WERI-Rb-1 (cell line): ENCODE data around the gene SPIN3.
"Not testable (repeated sequence)": the region's sequence is repeated elsewhere in the genome, so short reads cannot be mapped to it uniquely, and the experiment has no call there.

Experiments used
- DNase-seq: peaks from one replicate; pipeline ENCODE4 v3.0.0-alpha.2; 2020
- H3K27ac ChIP-seq: fragments of 250-450 bp; sonication (Bioruptor Pico); 2 replicates; pipeline ENCODE4 v1.5.1; 2020; ENCODE audit warnings: mild to moderate bottlenecking, moderate library complexity
- H3K27me3 ChIP-seq: fragments of 250-450 bp; sonication (Bioruptor Pico); 2 replicates; pipeline ENCODE4 v1.5.1; 2021; ENCODE audit warnings: mild to moderate bottlenecking, low read depth, moderate library complexity; ENCODE audit not compliant: insufficient read depth, severe bottlenecking
- H3K36me3 ChIP-seq: fragments of 250-450 bp; sonication (Bioruptor Pico); 2 replicates; pipeline ENCODE4 v1.5.1; 2020; ENCODE audit warnings: mild to moderate bottlenecking, moderate library complexity
- H3K4me3 ChIP-seq: 2 replicates; pipeline ENCODE4 v1.5.1; 2011; ENCODE audit warnings: low read depth, mild to moderate bottlenecking, control low read depth, low read length
- H3K9me3 ChIP-seq: fragments of 250-450 bp; sonication (Bioruptor Pico); 2 replicates; pipeline ENCODE4 v1.5.1; 2021; ENCODE audit warnings: mild to moderate bottlenecking, moderate library complexity; ENCODE audit not compliant: severe bottlenecking
- CTCF ChIP-seq: IDR thresholded peaks from 2 replicates; pipeline ENCODE4 v1.5.1; 2011; ENCODE audit warnings: low read depth, mild to moderate bottlenecking, control low read depth, inconsistent platforms, low read length

SPIN3 gene

GRCh38 chrX:56947699-56948098, 47.6 kb downstream of the SPIN3 start:
- no peak for DNase-seq
- H3K27me3 ChIP-seq, result no peaks in the 10 kb centered on the region
- no peak for TF ChIP-seq CTCF
- no peak overlapping the region for H3K27ac ChIP-seq
- no peaks in the 10 kb centered on the region for H3K36me3 ChIP-seq
- H3K4me3 ChIP-seq, result no peak overlapping the region
- H3K9me3 ChIP-seq, result no peaks in the 10 kb centered on the region

GRCh38 chrX:56946201-56946600, 49.1 kb downstream of the SPIN3 start:
- not testable (repeated sequence) for DNase-seq, H3K27ac ChIP-seq, H3K27me3 ChIP-seq, H3K9me3 ChIP-seq, H3K4me3 ChIP-seq, H3K36me3 ChIP-seq

- H3K36me3 ChIP-seq, DNase-seq, H3K4me3 ChIP-seq, H3K27ac ChIP-seq, H3K27me3 ChIP-seq, H3K9me3 ChIP-seq: not testable (repeated sequence)
Observed at GRCh38 chrX:56945226-56945625, 50.1 kb downstream of the SPIN3 start.

- no peaks in the 10 kb centered on the region for H3K36me3 ChIP-seq
- no peak for DNase-seq
- no peak overlapping the region for H3K27ac ChIP-seq
- H3K27me3 ChIP-seq, result peaks cover 5% of the 10 kb centered on the region
- H3K4me3 ChIP-seq, result no peak overlapping the region
- no peaks in the 10 kb centered on the region for H3K9me3 ChIP-seq
- TF ChIP-seq CTCF, result no peak
Observed at GRCh38 chrX:56943264-56943663, 52.1 kb downstream of the SPIN3 start.
